ENCODE data around the gene MYRIP.

Gene MYRIP

DNA sequence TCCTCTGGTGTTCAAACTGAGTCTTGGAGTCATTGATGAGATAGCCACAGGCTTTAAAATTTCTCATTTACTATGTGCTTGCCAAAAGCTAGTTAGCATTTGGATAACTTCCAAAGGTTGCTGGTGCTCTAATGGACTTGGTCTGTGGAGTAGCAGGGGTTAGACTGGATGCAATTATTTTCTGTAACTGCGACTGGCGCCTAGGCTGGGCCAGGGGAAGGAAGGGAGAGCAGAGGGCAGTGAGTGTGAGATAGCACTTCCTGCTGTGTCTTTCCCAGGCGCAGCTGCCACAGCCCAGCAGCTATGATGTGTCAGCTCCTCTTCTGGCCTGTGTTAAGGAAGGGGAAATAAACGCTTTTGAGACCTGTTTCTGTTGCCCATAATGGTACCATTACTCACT is 98.6 kb downstream of the MYRIP start:
- Histone ChIP-seq H3K79me2 (ENCODE audit: insufficient read depth, low read length) (no peaks in the 10 kb centered on the region), H3K4me1 (ENCODE audit: insufficient read depth, low read length, severe bottlenecking) (no peaks in the 10 kb centered on the region), H3K4me2 (ENCODE audit: low read length) (no peak overlapping the region), H3K9me2 (ENCODE audit: low read depth, low read length) (no peaks in the 10 kb centered on the region), H3K9ac (ENCODE audit: low read length) (no peak overlapping the region), H3K9me3 (ENCODE audit: low read length) (no peaks in the 10 kb centered on the region), H3F3A (ENCODE audit: insufficient read depth, low read length) (no peaks in the 10 kb centered on the region), H2AFZ (ENCODE audit: low read length) (no peak overlapping the region), H4K20me1 (ENCODE audit: insufficient read depth, low read length) (no peaks in the 10 kb centered on the region), H3K27ac (ENCODE audit: low read depth, low read length, poor library complexity, severe bottlenecking) (no peak overlapping the region), H3K27me3 (ENCODE audit: insufficient read depth, low read length) (no peaks in the 10 kb centered on the region), H3K36me3 (ENCODE audit: insufficient read depth, low read length) (no peaks in the 10 kb centered on the region), H3K4me3 (ENCODE audit: low read depth, low read length, poor library complexity, severe bottlenecking) (no peak overlapping the region)
- TF ChIP-seq EZH2 (IDR thresholded peaks at IDR 0.05; ENCODE audit: borderline replicate concordance, low read length) (no peak), CTCF (IDR thresholded peaks at IDR 0.05; ENCODE audit: low read length) (no peak)

DNA sequence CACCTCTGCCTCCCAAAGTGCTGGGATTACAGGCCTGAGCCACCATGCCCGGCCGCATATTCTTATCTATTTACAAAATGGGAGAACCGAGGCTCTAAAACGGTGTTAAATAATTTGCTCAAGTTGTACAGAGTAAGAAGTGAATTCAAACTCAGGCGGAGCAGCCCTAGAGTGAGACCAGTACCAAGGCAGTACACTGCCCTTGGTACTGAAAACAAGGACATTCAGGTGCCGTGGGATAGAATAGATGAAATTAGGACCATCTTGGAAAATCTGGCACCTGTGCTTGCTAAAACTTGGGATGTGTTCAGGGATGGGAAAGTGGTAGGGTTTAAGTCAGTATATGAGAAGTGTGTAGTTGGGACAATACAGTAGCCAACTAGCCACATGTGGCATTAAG is 100.7 kb downstream of the MYRIP start:
- Histone ChIP-seq H2AFZ (ENCODE audit: low read length) (no peak overlapping the region), H3K9ac (ENCODE audit: low read length) (no peak overlapping the region), H3K27me3 (ENCODE audit: insufficient read depth, low read length) (no peaks in the 10 kb centered on the region), H3K36me3 (ENCODE audit: insufficient read depth, low read length) (no peaks in the 10 kb centered on the region), H3F3A (ENCODE audit: insufficient read depth, low read length) (no peaks in the 10 kb centered on the region), H3K79me2 (ENCODE audit: insufficient read depth, low read length) (no peaks in the 10 kb centered on the region), H3K4me3 (ENCODE audit: low read depth, low read length, poor library complexity, severe bottlenecking) (no peak overlapping the region), H3K4me1 (ENCODE audit: insufficient read depth, low read length, severe bottlenecking) (no peaks in the 10 kb centered on the region), H3K9me3 (ENCODE audit: low read length) (no peaks in the 10 kb centered on the region), H3K4me2 (ENCODE audit: low read length) (no peak overlapping the region), H3K9me2 (ENCODE audit: low read depth, low read length) (no peaks in the 10 kb centered on the region), H3K27ac (ENCODE audit: low read depth, low read length, poor library complexity, severe bottlenecking) (no peak overlapping the region), H4K20me1 (ENCODE audit: insufficient read depth, low read length) (no peaks in the 10 kb centered on the region)
- TF ChIP-seq EZH2 (IDR thresholded peaks at IDR 0.05; ENCODE audit: borderline replicate concordance, low read length) (no peak), CTCF (IDR thresholded peaks at IDR 0.05; ENCODE audit: low read length) (no peak)

DNA sequence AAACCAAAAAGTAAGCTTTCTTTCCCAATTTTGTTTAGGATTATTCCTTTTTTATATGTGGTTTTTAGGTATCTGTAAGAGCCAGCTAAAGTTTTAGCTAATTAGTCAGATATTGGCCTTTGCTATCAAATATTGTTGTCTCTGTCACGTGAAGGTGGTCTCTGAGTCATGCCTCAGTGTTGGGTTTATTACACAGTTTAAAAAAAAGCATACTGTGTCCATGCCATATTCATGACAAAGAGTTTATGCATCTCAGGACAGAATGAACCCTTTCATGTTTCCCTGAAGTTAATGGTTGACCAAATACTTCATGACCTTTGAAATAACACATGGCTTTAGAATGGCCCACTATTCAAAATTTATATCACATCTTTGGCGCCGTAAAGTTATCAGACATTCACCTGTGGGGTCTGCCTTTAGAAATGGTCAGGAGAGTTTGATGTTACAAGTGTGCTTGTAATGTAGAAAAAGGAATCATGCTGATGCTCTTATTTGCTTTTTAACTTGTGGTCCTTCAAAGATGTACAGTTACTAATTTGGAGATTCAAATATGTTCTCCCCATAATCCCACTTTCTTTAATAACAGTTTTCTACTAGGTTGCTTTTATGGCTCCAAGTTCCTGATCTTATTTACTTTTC is 101.5 kb downstream of the MYRIP start:
- no peaks in the 10 kb centered on the region for H3K9me3 ChIP-seq (ENCODE audit: low read length)
- no peaks in the 10 kb centered on the region for H3F3A ChIP-seq (ENCODE audit: insufficient read depth, low read length)
- no peak overlapping the region for H3K27ac ChIP-seq (ENCODE audit: low read depth, low read length, poor library complexity, severe bottlenecking)
- no peak overlapping the region for H2AFZ ChIP-seq (ENCODE audit: low read length)
- no peaks in the 10 kb centered on the region for H3K36me3 ChIP-seq (ENCODE audit: insufficient read depth, low read length)
- TF ChIP-seq CTCF (IDR thresholded peaks at IDR 0.05; ENCODE audit: low read length) = no peak
- no peak for TF ChIP-seq EZH2 (IDR thresholded peaks at IDR 0.05; ENCODE audit: borderline replicate concordance, low read length)
- no peaks in the 10 kb centered on the region for H3K4me1 ChIP-seq (ENCODE audit: insufficient read depth, low read length, severe bottlenecking)
- H4K20me1 ChIP-seq (ENCODE audit: insufficient read depth, low read length) = no peaks in the 10 kb centered on the region
- no peaks in the 10 kb centered on the region for H3K79me2 ChIP-seq (ENCODE audit: insufficient read depth, low read length)
- no peak overlapping the region for H3K4me2 ChIP-seq (ENCODE audit: low read length)
- H3K4me3 ChIP-seq (ENCODE audit: low read depth, low read length, poor library complexity, severe bottlenecking) = no peak overlapping the region
- H3K9me2 ChIP-seq (ENCODE audit: low read depth, low read length) = no peaks in the 10 kb centered on the region
- H3K27me3 ChIP-seq (ENCODE audit: insufficient read depth, low read length) = no peaks in the 10 kb centered on the region
- no peak overlapping the region for H3K9ac ChIP-seq (ENCODE audit: low read length)

Measured in OCI-LY1 (cell line).